Esophagus squamous epithelium (tissue), 4 donors: ENCODE results near the gene TK2.

Experiments
- POLR2A ChIP-seq, 4 donors: fragments of 450-650 bp; IDR thresholded peaks; one replicate each; pipeline ENCODE4 v1.6.1; 2017; ENCODE audit warnings: antibody characterized with exemption in 4 of 4, mild to moderate bottlenecking in 4 of 4, moderate library complexity in 3 of 4
- TF ChIP-seq, protein P1 (sequence below), 6 experiments: fragments of 450-650 bp in 4 of 6; fragments of 200-600 bp in 2 of 6; sonication (generic) in 2 of 6; IDR thresholded peaks; one replicate each; pipeline ENCODE4 v1.5.1; 2016 to 2019; ENCODE audit warnings: antibody characterized with exemption in 6 of 6, mild to moderate bottlenecking in 4 of 6, moderate library complexity in 4 of 6

DNA sequence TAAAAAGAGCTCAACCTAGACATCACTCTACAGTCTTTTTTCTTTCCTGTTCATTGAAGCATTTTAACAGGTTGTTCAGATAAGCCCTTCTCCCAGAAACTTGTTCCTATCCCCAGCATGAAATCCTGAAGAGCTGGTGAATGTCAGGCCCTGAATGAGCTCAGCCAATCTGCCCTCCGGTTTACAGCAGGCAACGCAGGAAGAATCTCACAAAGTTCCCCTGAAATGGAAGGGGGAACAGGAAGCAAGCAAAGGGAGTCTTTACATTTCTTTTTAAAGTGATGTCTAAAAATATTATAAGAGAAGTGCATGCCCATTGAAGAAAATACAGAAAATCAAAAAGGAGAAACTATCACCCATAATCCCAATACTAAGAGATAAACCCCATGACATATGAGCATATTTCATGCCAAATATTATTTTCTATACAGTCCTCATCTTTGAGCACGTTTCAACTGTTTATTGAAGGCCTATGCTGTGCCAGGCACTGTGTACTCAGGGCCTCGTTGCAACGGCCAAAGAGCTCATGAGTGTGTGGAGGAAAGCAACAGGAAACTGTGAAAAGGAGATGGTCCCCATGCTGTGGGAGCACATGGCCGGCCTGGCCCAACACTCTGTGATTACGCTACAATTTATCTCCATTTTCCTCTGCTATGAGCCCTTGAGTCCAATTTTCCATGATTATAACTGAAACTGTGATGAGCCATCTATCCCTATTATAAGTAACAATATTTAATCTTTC lies 5.7 kb downstream of the TK2 start:
- TF ChIP-seq, protein P1, sequence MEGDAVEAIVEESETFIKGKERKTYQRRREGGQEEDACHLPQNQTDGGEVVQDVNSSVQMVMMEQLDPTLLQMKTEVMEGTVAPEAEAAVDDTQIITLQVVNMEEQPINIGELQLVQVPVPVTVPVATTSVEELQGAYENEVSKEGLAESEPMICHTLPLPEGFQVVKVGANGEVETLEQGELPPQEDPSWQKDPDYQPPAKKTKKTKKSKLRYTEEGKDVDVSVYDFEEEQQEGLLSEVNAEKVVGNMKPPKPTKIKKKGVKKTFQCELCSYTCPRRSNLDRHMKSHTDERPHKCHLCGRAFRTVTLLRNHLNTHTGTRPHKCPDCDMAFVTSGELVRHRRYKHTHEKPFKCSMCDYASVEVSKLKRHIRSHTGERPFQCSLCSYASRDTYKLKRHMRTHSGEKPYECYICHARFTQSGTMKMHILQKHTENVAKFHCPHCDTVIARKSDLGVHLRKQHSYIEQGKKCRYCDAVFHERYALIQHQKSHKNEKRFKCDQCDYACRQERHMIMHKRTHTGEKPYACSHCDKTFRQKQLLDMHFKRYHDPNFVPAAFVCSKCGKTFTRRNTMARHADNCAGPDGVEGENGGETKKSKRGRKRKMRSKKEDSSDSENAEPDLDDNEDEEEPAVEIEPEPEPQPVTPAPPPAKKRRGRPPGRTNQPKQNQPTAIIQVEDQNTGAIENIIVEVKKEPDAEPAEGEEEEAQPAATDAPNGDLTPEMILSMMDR (IDR thresholded peaks at IDR 0.05), result no peak
- TF ChIP-seq POLR2A (IDR thresholded peaks at IDR 0.05), result no peak
